ENCODE data around the gene NCAM1. TPM values are rescaled to one million over a fixed set of nuclear protein-coding genes. Genes with fewer than 3 reads are reported as not detected.

The NCAM1 gene
- total and polyA plus RNA-seq, 9 of the 15 experiments (the other 6 are each of a cell fraction or from before 2014, with no cell fraction given): 0.09 to 0.23 TPM; not detected in 7

- Histone ChIP-seq H3K9me1 (ENCODE audit: control insufficient read depth, insufficient read depth, low read length) (no peaks in the 10 kb centered on the region), H3K9me3 (replicated peaks; ENCODE audit: control insufficient read depth, insufficient read depth, low read depth, low read length) (no peaks in the 10 kb centered on the region), H2AFZ (ENCODE audit: low read depth, low read length) (no peak overlapping the region), H3K9ac (ENCODE audit: insufficient read depth in 1 of 2, low read depth in 2 of 2, low read length in 2 of 2) (no peak overlapping the region), H3K27me3 (ENCODE audit: control insufficient read depth in 2 of 2, insufficient read depth in 2 of 2, low read length in 2 of 2) (peaks cover 6 to 30% of the 10 kb centered on the region in 2 experiments; a peak in 4 of 5 replicates), H3K79me2 (ENCODE audit: control insufficient read depth, insufficient read depth, low read length) (no peaks in the 10 kb centered on the region), H4K20me1 (replicated peaks; ENCODE audit: control insufficient read depth, insufficient read depth, low read length) (no peaks in the 10 kb centered on the region), H3K27ac (ENCODE audit: extremely low read depth, low read depth, low read length) (no peak overlapping the region), H3K36me3 (ENCODE audit: control insufficient read depth, insufficient read depth, low read length) (no peaks in the 10 kb centered on the region), H3K4me1 (replicated peaks in 1 of 2; ENCODE audit: control insufficient read depth in 2 of 2, insufficient read depth in 2 of 2, low read length in 2 of 2) (no peaks in the 10 kb centered on the region), H3K4me2 (ENCODE audit: insufficient read depth, low read length) (no peak overlapping the region), H3K4me3 (no peak overlapping the region)
- POLR2A ChIA-PET: interaction anchor here (0.5 kb wide), 1 partner anchor 290 kb away, joined by 3 read pairs; no protein-coding TSS in a partner anchor
- intact Hi-C loops (cut with micrococcal nuclease): no loop called here
- CTCF ChIA-PET (ENCODE audit: low intra/inter-chr PET ratio): no interaction called here
- DNase-seq (ENCODE audit: extremely low read depth in 1 of 4, low spot score in 3 of 4): peak in 2 of 4 experiments; percentile 1 to 7
- no TSS peak for BruUV-seq (replicated peaks)
- ATAC-seq: no peak
- in situ Hi-C loops (cut with MboI): no loop called here
- under 1% methylated on average over 15 of the region's 15 CpGs for WGBS (ENCODE audit: insufficient coverage, low coverage, missing lambda C conversion rate)
- FAIRE-seq: no peak
- no peak for TF ChIP-seq TOE1 (IDR thresholded peaks at IDR 0.05; ENCODE audit: borderline replicate concordance)
- TF ChIP-seq TOE1 (CRISPR knock-in tag; IDR thresholded peaks at IDR 0.05; ENCODE audit: borderline replicate concordance, low read depth): no peak
- peak; percentile 15; the same call in 1 of the 2 replicates for TF ChIP-seq CBFA2T3 (IDR thresholded peaks at IDR 0.05)
These were observed 176.7 kb downstream of the NCAM1 start for GRCh38 chr11:113137713-113138529.

- BruUV-seq (replicated peaks): no TSS peak
- FAIRE-seq: no peak
These were observed 177.5 kb downstream of the NCAM1 start for GRCh38 chr11:113138731-113139130.

More at GRCh38 chr11:113138731-113139130, 177.5 kb downstream of the NCAM1 start:
- Histone ChIP-seq H3K79me2 (ENCODE audit: control insufficient read depth, insufficient read depth, low read length) (no peaks in the 10 kb centered on the region), H3K9me1 (ENCODE audit: control insufficient read depth, insufficient read depth, low read length) (no peaks in the 10 kb centered on the region), H3K4me3 (no peak overlapping the region), H3K27ac (ENCODE audit: extremely low read depth, low read depth, low read length) (no peak overlapping the region), H3K27me3 (ENCODE audit: control insufficient read depth in 2 of 2, insufficient read depth in 2 of 2, low read length in 2 of 2) (peaks cover 6 to 30% of the 10 kb centered on the region in 2 experiments; a peak in 4 of 5 replicates), H4K20me1 (replicated peaks; ENCODE audit: control insufficient read depth, insufficient read depth, low read length) (no peaks in the 10 kb centered on the region), H3K9me3 (replicated peaks; ENCODE audit: control insufficient read depth, insufficient read depth, low read depth, low read length) (no peaks in the 10 kb centered on the region), H3K4me2 (ENCODE audit: insufficient read depth, low read length) (no peak overlapping the region), H3K36me3 (ENCODE audit: control insufficient read depth, insufficient read depth, low read length) (no peaks in the 10 kb centered on the region), H3K4me1 (replicated peaks in 1 of 2; ENCODE audit: control insufficient read depth in 2 of 2, insufficient read depth in 2 of 2, low read length in 2 of 2) (no peaks in the 10 kb centered on the region), H3K9ac (ENCODE audit: insufficient read depth in 1 of 2, low read depth in 2 of 2, low read length in 2 of 2) (no peak overlapping the region), H2AFZ (ENCODE audit: low read depth, low read length) (no peak overlapping the region)
- CTCF ChIA-PET (ENCODE audit: low intra/inter-chr PET ratio): no interaction called here
- in situ Hi-C loops (cut with MboI) (no loop called here), intact Hi-C loops (cut with micrococcal nuclease) (no loop called here)
- POLR2A ChIA-PET: no interaction called here
- ATAC-seq (no peak), DNase-seq (ENCODE audit: extremely low read depth in 1 of 4, low spot score in 3 of 4) (no peak)
- 0% methylated on average over 4 of the region's 4 CpGs for WGBS (ENCODE audit: insufficient coverage, low coverage, missing lambda C conversion rate)
- no peak for TF ChIP-seq SAFB (IDR thresholded peaks at IDR 0.05; ENCODE audit: borderline replicate concordance, low read depth, low read length)
- no peak for TF ChIP-seq TCF7 (IDR thresholded peaks at IDR 0.05; ENCODE audit: borderline replicate concordance)
- TF ChIP-seq MIER1 (IDR thresholded peaks at IDR 0.05; ENCODE audit: low read depth): no peak

Measured in K562 (cell line).